OCI-LY3 (cell line): ENCODE data around the gene ABCC8.

Experiments
- EZH2phosphoT487 ChIP-seq: fragments of 200-600 bp; shearing (Covaris generic); IDR thresholded peaks from 2 replicates; pipeline ENCODE4 v1.6.1; 2018; ENCODE audit warnings: antibody characterized with exemption, mixed run types, low read depth
- TF ChIP-seq, protein P1 (sequence below): fragments of 200-600, 300-600 bp; sonication (generic); IDR thresholded peaks from 2 replicates; pipeline ENCODE4 v1.5.1; 2014; ENCODE audit warnings: antibody characterized with exemption, low read length, low read depth

DNA sequence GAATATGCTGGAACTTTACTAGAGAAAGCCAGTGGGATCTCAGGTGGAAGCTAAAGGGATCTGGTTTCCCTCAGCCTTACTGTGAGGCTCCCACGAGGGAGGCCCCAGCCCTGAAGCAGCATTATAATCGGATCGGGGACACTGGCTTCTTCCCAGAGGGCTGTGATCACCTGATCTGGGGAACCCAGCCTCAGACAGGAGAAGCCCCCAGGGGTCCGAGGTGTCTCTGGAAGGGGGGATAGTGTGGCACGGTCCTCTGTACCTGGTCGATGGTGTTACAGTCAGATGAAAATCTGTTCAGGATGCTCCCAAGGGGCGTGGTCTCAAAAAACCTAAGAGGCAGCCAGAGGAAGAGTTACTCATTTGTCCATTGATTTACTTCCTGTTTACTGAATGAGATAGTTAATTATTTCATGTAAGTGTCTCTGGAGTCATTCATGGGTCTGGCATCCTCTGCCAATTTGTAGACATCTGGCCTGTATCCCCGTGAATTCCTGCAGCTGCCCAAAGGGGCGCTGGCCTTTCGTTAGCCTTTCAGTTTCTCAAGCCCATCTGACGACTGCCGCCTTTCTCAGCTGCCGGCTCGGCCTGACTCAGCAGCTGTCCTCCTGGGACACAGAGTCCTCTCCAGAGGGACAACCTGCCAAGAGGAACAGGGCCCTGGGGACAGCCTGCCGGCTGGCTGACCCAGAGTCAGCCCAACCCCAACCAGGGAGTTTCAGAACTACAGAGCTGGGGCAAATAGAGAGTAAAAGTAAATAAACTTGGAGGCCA, 71.2 kb downstream of the ABCC8 start:
- TF ChIP-seq, protein P1, sequence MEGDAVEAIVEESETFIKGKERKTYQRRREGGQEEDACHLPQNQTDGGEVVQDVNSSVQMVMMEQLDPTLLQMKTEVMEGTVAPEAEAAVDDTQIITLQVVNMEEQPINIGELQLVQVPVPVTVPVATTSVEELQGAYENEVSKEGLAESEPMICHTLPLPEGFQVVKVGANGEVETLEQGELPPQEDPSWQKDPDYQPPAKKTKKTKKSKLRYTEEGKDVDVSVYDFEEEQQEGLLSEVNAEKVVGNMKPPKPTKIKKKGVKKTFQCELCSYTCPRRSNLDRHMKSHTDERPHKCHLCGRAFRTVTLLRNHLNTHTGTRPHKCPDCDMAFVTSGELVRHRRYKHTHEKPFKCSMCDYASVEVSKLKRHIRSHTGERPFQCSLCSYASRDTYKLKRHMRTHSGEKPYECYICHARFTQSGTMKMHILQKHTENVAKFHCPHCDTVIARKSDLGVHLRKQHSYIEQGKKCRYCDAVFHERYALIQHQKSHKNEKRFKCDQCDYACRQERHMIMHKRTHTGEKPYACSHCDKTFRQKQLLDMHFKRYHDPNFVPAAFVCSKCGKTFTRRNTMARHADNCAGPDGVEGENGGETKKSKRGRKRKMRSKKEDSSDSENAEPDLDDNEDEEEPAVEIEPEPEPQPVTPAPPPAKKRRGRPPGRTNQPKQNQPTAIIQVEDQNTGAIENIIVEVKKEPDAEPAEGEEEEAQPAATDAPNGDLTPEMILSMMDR = no peak
- no peak for TF ChIP-seq EZH2phosphoT487
